GM10266 (cell line): Measurements from ENCODE around the gene RBM33.

Experiments
- DNase-seq: peaks from one replicate; pipeline ENCODE4 v3.0.0; 2012; ENCODE audit errors: extremely low spot score
- CTCF ChIP-seq: IDR thresholded peaks from 2 replicates; pipeline ENCODE4 v1.5.1; 2012; ENCODE audit warnings: mild to moderate bottlenecking, low read depth; ENCODE audit not compliant: control insufficient read depth, insufficient read depth; ENCODE audit errors: missing control alignments

Gene RBM33

GRCh38 chr7:155643804-155644177, 670 bp upstream of the RBM33 start:
- no peak for TF ChIP-seq CTCF
- DNase-seq: peak; percentile 55

- peak; percentile 61 for DNase-seq
These were observed 579 bp downstream of the RBM33 start for GRCh38 chr7:155644971-155645509.

GRCh38 chr7:155645662-155646061, 1.2 kb downstream of the RBM33 start:
- no peak for DNase-seq
- TF ChIP-seq CTCF: no peak

More at GRCh38 chr7:155644971-155645509, 579 bp downstream of the RBM33 start:
- peak; percentile 4 for TF ChIP-seq CTCF

GRCh38 chr7:155646669-155647068, 2.2 kb downstream of the RBM33 start:
- no peak for TF ChIP-seq CTCF

GRCh38 chr7:155647302-155647701, 2.8 kb downstream of the RBM33 start:
- DNase-seq: no peak
- TF ChIP-seq CTCF: no peak

More at GRCh38 chr7:155646669-155647068, 2.2 kb downstream of the RBM33 start:
- DNase-seq: no peak

GRCh38 chr7:155647734-155648133, 3.3 kb downstream of the RBM33 start:
- TF ChIP-seq CTCF: no peak
- DNase-seq: no peak

- no peak for DNase-seq
- no peak for TF ChIP-seq CTCF
These were observed 4.4 kb downstream of the RBM33 start for GRCh38 chr7:155648752-155649339.
